Daoy (cell line): ENCODE results near the gene NTMT2. TPM values are rescaled to one million over a fixed set of nuclear protein-coding genes. Genes with fewer than 3 reads are reported as not detected.

Experiments
- DNase-seq: peaks from one replicate; pipeline ENCODE4 v3.0.0-alpha.2; 2015; ENCODE audit warnings: low read depth
- total RNA-seq: library from RNA; depleted of rRNA; stranded (reverse); fragments of >200 nt; shearing (Covaris generic); gene quantifications from 2 replicates; pipeline ENCODE4 v1.2.3, GENCODE V29; 2014; rRNA removed

Gene NTMT2
- total RNA-seq, 1 experiment from 2014 or later: not detected

DNA sequence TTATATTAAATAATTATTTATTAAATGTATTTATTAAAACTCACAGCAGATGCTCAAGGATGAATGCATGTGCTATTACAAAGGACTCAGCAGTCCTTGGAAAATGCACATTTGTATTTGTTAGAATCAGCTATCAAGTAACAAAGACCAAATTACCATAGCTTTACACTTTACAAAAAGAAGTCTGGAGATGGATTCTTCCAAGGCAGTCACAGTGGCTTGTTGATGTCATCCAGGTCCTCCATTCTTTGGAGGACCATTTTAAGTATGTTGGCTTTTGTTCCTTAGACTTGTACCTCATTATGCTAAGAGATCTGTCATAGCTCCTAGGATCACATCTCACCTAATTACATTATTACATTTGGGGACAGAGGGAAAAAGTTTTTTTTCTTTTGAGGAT is 63.4 kb downstream of the NTMT2 start:
- DNase-seq: no peak

DNA sequence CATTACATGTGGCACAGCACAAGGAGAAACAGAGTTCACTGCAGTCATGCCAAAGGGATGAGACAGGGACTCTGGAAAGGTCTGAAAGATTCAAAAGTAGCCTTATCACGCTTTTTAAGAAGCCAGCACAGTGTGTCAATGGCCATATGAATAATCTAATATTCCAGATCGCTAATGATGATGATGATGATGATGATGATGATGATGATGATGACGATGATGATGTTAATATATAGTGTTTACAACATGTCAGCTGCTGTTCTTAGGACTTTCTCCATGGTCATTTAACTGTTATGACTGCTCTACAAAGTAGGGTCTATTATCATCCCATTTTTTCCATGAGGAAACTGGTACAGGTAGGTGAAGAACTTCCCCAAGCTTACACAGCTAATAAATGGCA is 64.4 kb downstream of the NTMT2 start:
- DNase-seq: no peak

DNA sequence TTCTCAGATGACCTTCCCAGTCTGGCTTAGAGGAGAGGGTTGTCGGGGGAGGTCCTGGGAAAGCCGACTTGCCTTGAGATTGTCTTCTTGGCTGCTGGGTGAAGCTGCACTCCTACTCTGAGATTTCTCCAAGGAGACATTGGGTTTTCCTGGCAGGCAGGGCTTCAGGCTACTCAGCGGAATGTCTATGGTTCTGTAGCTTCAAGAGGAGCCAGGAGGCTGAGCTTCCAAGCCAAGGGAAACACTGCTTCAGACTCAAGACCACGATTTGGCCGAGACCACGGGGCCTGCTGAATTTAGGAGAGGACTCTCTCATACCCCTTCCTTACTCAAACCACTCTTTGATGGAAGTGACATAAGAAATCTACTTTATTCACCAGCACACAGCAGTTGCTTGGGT is 67.8 kb downstream of the NTMT2 start:
- DNase-seq: no peak

DNA sequence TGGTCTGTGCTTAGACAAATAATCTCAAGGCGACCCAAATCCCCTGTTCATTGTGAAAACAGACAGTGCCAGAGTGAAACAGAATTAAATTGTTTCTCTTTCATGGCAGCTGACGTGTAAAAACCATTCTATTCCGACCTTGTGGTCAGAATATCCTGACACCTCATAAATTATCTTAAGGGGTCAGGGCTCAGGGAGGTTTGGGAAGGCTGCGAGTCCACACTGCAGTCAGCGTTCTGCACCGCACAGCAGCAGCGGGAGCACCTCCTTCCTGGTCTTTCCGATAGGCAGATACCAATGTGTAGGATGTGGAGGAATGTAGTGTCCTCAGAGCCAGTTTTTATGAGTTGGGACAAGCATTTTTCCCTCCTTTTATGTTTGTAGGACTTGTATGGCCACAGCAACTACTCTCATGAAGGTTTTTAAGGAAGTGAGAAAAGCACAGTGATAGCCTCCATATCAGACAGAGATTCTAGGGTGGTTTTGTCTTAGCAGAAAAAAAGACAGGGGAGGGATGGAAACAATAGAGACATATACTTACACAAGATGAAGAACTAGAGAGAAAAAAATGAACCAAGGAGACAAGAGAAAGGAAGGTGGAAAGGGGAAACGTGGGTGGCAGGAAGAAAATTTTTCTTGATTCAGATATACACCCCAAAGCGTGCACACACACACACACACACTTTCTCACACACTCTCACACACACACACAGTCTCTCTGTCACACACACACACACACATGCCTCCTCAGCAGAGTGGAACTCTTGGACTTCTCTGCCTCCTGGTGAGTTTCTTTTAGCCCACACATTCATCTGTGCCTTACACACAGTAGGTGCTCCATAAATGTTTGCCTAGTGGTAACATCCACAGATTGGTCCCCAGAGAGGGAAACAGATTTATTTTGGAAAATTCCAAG is 68.6 kb downstream of the NTMT2 start:
- DNase-seq: peak; percentile 45

DNA sequence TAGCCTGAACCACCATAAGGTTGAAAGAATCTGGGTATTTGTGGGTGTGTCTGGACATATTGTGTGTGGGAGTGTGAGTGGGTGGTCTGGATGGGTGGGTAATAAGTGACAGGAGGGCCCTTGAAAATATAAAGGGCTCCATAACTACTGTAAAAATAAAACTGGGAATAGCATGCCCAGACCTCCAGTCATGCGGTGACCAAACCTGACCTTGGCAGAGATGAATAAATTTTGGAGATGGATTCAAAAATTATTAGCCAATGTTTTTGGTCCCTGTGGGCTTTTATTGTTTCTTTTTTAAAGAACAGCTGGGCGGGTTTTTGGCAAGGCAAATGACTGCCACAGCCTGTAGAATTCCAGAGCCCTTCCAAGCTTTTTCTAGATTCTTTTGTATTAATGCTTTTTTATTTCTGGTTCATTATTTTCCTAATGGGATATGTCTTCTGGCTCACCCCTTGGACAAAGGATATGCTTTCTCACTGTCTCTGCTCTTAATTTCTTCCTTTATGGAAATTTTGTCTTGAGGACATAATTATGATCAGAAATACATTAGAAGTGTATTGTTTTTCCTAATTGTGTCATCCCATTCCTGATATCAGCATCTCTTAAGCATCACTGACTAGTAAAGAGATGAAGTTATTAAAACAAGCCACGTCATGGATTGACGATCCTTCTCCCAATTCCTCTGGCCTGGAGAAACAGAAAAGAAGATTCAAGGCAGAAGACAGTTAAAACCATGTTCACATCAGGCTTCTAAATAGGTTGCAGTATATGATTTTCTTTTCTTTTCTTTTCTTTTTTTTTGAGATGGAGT is 69.5 kb downstream of the NTMT2 start:
- DNase-seq: no peak

DNA sequence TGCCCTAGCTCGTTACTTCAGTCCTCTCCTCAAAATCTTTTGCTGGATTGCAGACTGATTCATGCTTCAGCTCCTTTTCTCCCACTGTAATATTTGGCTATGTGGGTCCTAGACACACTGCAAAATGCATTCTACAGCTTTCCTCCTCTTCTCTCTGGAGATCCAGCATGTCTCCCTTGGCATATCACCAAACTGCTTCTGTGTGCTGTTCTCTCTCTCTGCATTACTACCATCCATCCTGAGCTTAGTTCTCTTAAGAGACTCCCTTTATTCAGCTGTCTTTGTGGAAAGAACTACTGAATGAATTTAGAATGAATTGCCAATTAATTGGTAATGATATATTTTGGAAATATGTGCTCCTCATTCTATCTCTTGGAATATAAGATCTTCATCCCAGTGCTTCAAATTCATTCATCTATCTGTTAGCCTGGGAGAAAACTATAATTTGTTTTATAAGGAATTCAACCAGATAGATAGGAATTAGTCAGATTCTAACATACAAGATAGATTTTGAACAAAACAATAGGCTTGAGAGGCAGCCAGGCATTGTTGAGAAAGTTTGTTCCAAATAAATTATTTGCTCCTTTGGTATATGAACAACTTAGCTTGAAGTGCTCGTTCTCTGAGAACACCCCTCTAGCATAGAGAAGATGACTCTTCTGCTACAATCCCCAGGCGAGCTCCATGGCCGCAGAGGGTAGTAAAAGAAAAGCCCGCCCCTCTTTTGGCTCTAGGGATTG is 71.9 kb downstream of the NTMT2 start:
- DNase-seq: no peak

DNA sequence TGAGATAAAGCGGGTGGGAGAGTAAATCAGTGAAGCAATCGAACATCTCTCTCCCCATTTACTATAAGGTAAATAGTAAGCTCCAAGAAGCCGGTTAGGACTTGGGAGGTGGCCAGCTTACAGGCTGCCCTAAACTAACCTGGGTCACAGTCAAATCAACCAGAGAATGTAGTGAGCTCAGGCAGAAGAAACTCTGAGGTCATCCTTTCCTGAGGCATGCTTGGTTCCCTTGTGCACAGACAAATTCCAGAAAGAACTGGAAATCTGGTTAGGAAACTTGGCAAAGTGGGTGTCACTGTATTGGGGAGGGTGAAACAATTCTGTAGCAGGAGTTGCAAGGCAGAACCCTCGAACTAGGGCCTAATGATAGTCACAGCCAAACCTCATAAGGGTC is 72.5 kb downstream of the NTMT2 start:
- no peak for DNase-seq

Other genes with a start within 250 kb of the NTMT2 start
- gene KIFAP3, start 71.3 kb upstream of the NTMT2 start, total RNA-seq: 20.5 and 21.9 TPM in 2 replicates